DMS153 treated with DMSO at 0.1 percent for 48 hours (cell line): ENCODE measurements around the gene RFWD3.

Experiments
- DNase-seq: peaks from one replicate; lab custom pipeline; 2025; ENCODE audit not compliant: unreplicated experiment; lab: John Stamatoyannopoulos, UW

RFWD3 gene

GRCh38 chr16:74583926-74584666 lies 82.6 kb downstream of the RFWD3 start:
- no peak for DNase-seq

- DNase-seq, result no peak
These were observed 83.7 kb downstream of the RFWD3 start for GRCh38 chr16:74582970-74583369.

- no peak for DNase-seq
These were observed 85.8 kb downstream of the RFWD3 start for GRCh38 chr16:74580833-74581232.

- DNase-seq, result no peak
These were observed 87.8 kb downstream of the RFWD3 start for GRCh38 chr16:74578838-74579237.

- no peak for DNase-seq
These were observed 88.2 kb downstream of the RFWD3 start for GRCh38 chr16:74578433-74578832.

GRCh38 chr16:74577882-74578366 lies 88.8 kb downstream of the RFWD3 start:
- DNase-seq, result no peak

- no peak for DNase-seq
These were observed 90.7 kb downstream of the RFWD3 start for GRCh38 chr16:74575807-74576643.

GRCh38 chr16:74575175-74575806 lies 91.4 kb downstream of the RFWD3 start:
- no peak for DNase-seq

GRCh38 chr16:74574146-74574545 lies 92.5 kb downstream of the RFWD3 start:
- DNase-seq, result no peak

- no peak for DNase-seq
These were observed 93.1 kb downstream of the RFWD3 start for GRCh38 chr16:74573622-74574021.
